Subcutaneous preadipocyte (primary cell): ENCODE results near the gene CXCR4. TPM values are rescaled to one million over a fixed set of nuclear protein-coding genes. Genes with fewer than 3 reads are reported as not detected.

Experiments used
- total RNA-seq: library from RNA; depleted of rRNA; stranded (reverse); fragments of >200 nt; gene quantifications from 2 replicates; pipeline ENCODE4 v1.2.3, GENCODE V29; 2012

Gene CXCR4
- total RNA-seq, result not detected in 2 replicates

GRCh38 chr2:136117909-136118818 is at the start of gene CXCR4:
Gene CXCR4 (minus strand): TSS chr2:136118149. CDS start chr2:136118060, 89 bp downstream.

Other genes with a start within 250 kb of the CXCR4 start
- gene MCM6, start 241.7 kb downstream of the CXCR4 start, total RNA-seq, result 17.6 and 24.8 TPM in 2 replicates
- 112 and 116 TPM in 2 replicates for gene DARS1, start 132.5 kb downstream of the CXCR4 start, total RNA-seq